SU-DHL-6 (cell line): ENCODE measurements around the gene EXT2.

Source experiments
- H2AFZ ChIP-seq: fragments of 200-600 bp; sonication (generic); 2 replicates; pipeline ENCODE4 v1.6.1; 2014; ENCODE audit warnings: low read depth, mild to moderate bottlenecking, moderate library complexity, mixed read lengths, antibody characterized with exemption, low read length; ENCODE audit not compliant: severe bottlenecking
- H3F3A ChIP-seq: fragments of 200-600 bp; shearing (Covaris generic); 2 replicates; pipeline ENCODE4 v1.6.0; 2016; ENCODE audit warnings: antibody characterized with exemption, mild to moderate bottlenecking; ENCODE audit not compliant: insufficient read depth
- H3K27ac ChIP-seq: fragments of 200-600 bp; sonication (generic); 2 replicates; pipeline ENCODE4 v1.5.1; 2016; ENCODE audit warnings: low read depth, mild to moderate bottlenecking, low read length, moderate library complexity, mixed read lengths
- H3K27me3 ChIP-seq: fragments of 200-600 bp; sonication (generic), shearing (Covaris generic); 2 replicates; pipeline ENCODE4 v1.6.0; 2014; ENCODE audit warnings: mild to moderate bottlenecking, low read length
- H3K36me3 ChIP-seq: fragments of 200-600 bp; sonication (generic); 2 replicates; pipeline ENCODE4 v1.6.1; 2014; ENCODE audit warnings: mild to moderate bottlenecking, low read length, mixed read lengths
- H3K4me2 ChIP-seq: fragments of 300-600, 200-600 bp; shearing (Covaris generic), sonication (generic); 2 replicates; pipeline ENCODE4 v1.6.0; 2014; ENCODE audit warnings: low read length, low read depth, mild to moderate bottlenecking; ENCODE audit not compliant: poor library complexity, severe bottlenecking
- H3K4me3 ChIP-seq: fragments of 200-600 bp; sonication (generic); 2 replicates; pipeline ENCODE4 v1.5.1; 2014; ENCODE audit warnings: antibody characterized with exemption, low read length, mild to moderate bottlenecking, mixed read lengths; ENCODE audit not compliant: insufficient read depth, poor library complexity, severe bottlenecking
- H3K79me2 ChIP-seq: fragments of 200-600 bp; sonication (generic); 2 replicates; pipeline ENCODE4 v1.6.1; 2014; ENCODE audit warnings: mild to moderate bottlenecking, low read length, moderate library complexity; ENCODE audit not compliant: insufficient read depth
- H3K9ac ChIP-seq: fragments of 200-600 bp; sonication (generic); 2 replicates; pipeline ENCODE4 v1.7.0; 2014; ENCODE audit warnings: mild to moderate bottlenecking, low read length
- H3K9me2 ChIP-seq: fragments of 200-600 bp; sonication (generic); replicated peaks from 2 replicates; pipeline ENCODE4 v1.6.1; 2014; ENCODE audit warnings: low read length; ENCODE audit not compliant: insufficient read depth
- H3K9me3 ChIP-seq: fragments of 200-600 bp; sonication (generic); 2 replicates; pipeline ENCODE4 v1.6.1; 2014; ENCODE audit warnings: low read length, mixed read lengths; ENCODE audit not compliant: insufficient read depth
- H4K20me1 ChIP-seq: fragments of 200-600 bp; sonication (generic); 2 replicates; pipeline ENCODE4 v1.6.1; 2014; ENCODE audit warnings: low read depth, mild to moderate bottlenecking, antibody characterized with exemption, low read length, moderate library complexity, mixed read lengths
- CTCF ChIP-seq: fragments of 200-600 bp; sonication (generic); IDR thresholded peaks from one replicate; pipeline ENCODE4 v1.5.1; 2017; ENCODE audit warnings: antibody characterized with exemption, mild to moderate bottlenecking, low read length, moderate library complexity; ENCODE audit not compliant: insufficient read depth, poor library complexity, severe bottlenecking
- EZH2phosphoT487 ChIP-seq: fragments of 200-600 bp; sonication (generic), shearing (Covaris generic); conservative IDR thresholded peaks from 2 replicates; pipeline ENCODE4 v1.6.1; 2018; ENCODE audit warnings: mild to moderate bottlenecking, antibody characterized with exemption, low read length, moderate library complexity, mixed read lengths

EXT2 gene

GRCh38 chr11:44176546-44177213 is 81.2 kb downstream of the EXT2 start:
- Histone ChIP-seq H3F3A (no peaks in the 10 kb centered on the region), H3K4me2 (no peak overlapping the region), H3K36me3 (no peaks in the 10 kb centered on the region), H2AFZ (no peak overlapping the region), H3K27me3 (no peaks in the 10 kb centered on the region), H3K9me3 (no peaks in the 10 kb centered on the region), H3K9ac (no peak overlapping the region), H3K79me2 (no peaks in the 10 kb centered on the region), H3K9me2 (no peaks in the 10 kb centered on the region), H3K4me3 (no peak overlapping the region), H4K20me1 (no peaks in the 10 kb centered on the region; the same call in 1 of the 2 replicates), H3K27ac (no peak overlapping the region)
- TF ChIP-seq CTCF (no peak), EZH2phosphoT487 (no peak)

GRCh38 chr11:44177905-44178304 is 82.4 kb downstream of the EXT2 start:
- no peaks in the 10 kb centered on the region for H3K9me3 ChIP-seq
- no peak overlapping the region for H3K27ac ChIP-seq
- no peak overlapping the region for H3K4me3 ChIP-seq
- TF ChIP-seq CTCF, result no peak
- TF ChIP-seq EZH2phosphoT487, result no peak
- no peaks in the 10 kb centered on the region for H3K79me2 ChIP-seq
- H2AFZ ChIP-seq, result no peak overlapping the region
- no peaks in the 10 kb centered on the region for H3K36me3 ChIP-seq
- H3K4me2 ChIP-seq, result no peak overlapping the region
- no peak overlapping the region for H3K9ac ChIP-seq
- no peaks in the 10 kb centered on the region; the same call in 1 of the 2 replicates for H4K20me1 ChIP-seq
- H3F3A ChIP-seq, result no peaks in the 10 kb centered on the region
- H3K27me3 ChIP-seq, result no peaks in the 10 kb centered on the region
- no peaks in the 10 kb centered on the region for H3K9me2 ChIP-seq

GRCh38 chr11:44178381-44178780 is 82.9 kb downstream of the EXT2 start:
- H4K20me1 ChIP-seq, result no peaks in the 10 kb centered on the region; the same call in 1 of the 2 replicates
- TF ChIP-seq CTCF (no peak), EZH2phosphoT487 (no peak)

More at GRCh38 chr11:44178381-44178780, 82.9 kb downstream of the EXT2 start:
- Histone ChIP-seq H3K79me2 (no peaks in the 10 kb centered on the region), H2AFZ (no peak overlapping the region), H3K9me2 (no peaks in the 10 kb centered on the region), H3K4me2 (no peak overlapping the region), H3K36me3 (no peaks in the 10 kb centered on the region), H3K9ac (no peak overlapping the region), H3K4me3 (no peak overlapping the region), H3K27me3 (no peaks in the 10 kb centered on the region), H3K9me3 (no peaks in the 10 kb centered on the region), H3K27ac (no peak overlapping the region), H3F3A (no peaks in the 10 kb centered on the region)
